ENCODE results near the gene THRB.

DNA sequence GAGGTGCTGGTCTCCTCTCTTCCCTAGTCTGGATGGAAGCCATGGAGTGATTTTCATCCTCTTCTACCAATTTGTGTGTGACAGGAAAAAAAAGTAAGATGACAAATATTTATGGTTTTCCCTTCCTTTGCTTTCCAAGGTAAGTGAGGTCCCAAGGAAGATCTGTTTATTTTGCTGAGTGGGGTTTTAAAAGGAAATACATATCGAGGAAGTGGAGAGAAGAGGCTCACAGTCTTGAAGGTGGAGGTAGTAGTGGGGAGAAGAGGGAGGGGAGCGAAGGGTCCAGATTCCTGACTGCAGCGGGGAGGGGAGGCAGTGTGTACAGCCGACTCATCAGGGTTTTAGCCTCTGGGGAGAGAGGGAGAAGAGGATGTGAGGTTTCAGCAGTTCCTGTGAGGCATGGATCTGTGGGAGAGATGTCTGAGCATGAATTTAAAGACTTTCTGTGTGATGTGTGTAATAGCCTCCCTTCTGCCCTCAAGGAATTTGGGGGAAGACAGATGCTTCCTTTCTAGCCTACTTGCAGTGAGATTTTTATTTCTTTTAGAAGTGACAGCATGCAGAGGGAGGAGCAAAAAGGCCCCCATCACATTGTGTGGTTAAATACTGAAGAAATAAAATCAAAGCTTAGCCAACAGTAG lies 272.4 kb downstream of the THRB start:
- TF ChIP-seq, protein P1, sequence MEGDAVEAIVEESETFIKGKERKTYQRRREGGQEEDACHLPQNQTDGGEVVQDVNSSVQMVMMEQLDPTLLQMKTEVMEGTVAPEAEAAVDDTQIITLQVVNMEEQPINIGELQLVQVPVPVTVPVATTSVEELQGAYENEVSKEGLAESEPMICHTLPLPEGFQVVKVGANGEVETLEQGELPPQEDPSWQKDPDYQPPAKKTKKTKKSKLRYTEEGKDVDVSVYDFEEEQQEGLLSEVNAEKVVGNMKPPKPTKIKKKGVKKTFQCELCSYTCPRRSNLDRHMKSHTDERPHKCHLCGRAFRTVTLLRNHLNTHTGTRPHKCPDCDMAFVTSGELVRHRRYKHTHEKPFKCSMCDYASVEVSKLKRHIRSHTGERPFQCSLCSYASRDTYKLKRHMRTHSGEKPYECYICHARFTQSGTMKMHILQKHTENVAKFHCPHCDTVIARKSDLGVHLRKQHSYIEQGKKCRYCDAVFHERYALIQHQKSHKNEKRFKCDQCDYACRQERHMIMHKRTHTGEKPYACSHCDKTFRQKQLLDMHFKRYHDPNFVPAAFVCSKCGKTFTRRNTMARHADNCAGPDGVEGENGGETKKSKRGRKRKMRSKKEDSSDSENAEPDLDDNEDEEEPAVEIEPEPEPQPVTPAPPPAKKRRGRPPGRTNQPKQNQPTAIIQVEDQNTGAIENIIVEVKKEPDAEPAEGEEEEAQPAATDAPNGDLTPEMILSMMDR (IDR thresholded peaks at IDR 0.05): no peak
- no peak for TF ChIP-seq POLR2A (IDR thresholded peaks at IDR 0.05)

Data from vagina (tissue), 2 donors.